DND-41 (cell line): ENCODE results near the gene BBC3.

Experiments
- ATAC-seq: fragments of 200-7000 bp; cut with Tn5 transposase; 3 replicates; pipeline ENCODE4 v1.9.1; 2021; ENCODE audit warnings: low read depth; ENCODE audit not compliant: insufficient read depth
- DNase-seq: peaks from one replicate; pipeline ENCODE4 v3.0.0-alpha.2; 2020
- H2AFZ ChIP-seq: 2 replicates; pipeline ENCODE4 v1.6.0; 2012; ENCODE audit warnings: low read depth, low read length
- H3K27ac ChIP-seq: 2 replicates; pipeline ENCODE4 v1.5.1; 2012; ENCODE audit warnings: low read length, inconsistent platforms
- H3K27me3 ChIP-seq: fragments of 200-600 bp; sonication (generic); 2 replicates; pipeline ENCODE4 v1.6.0; 2012; ENCODE audit warnings: low read length, mild to moderate bottlenecking, inconsistent platforms; ENCODE audit not compliant: insufficient read depth, poor library complexity
- H3K36me3 ChIP-seq: 2 replicates; pipeline ENCODE4 v1.5.1; 2012; ENCODE audit warnings: low read length, inconsistent platforms; ENCODE audit not compliant: insufficient read depth
- H3K4me1 ChIP-seq: 2 replicates; pipeline ENCODE4 v1.5.1; 2012; ENCODE audit warnings: mild to moderate bottlenecking, low read length; ENCODE audit not compliant: insufficient read depth
- H3K4me2 ChIP-seq: 2 replicates; pipeline ENCODE4 v1.6.0; 2012; ENCODE audit warnings: mild to moderate bottlenecking, moderate library complexity, low read length, inconsistent platforms; ENCODE audit not compliant: insufficient read depth
- H3K4me3 ChIP-seq, 2 experiments: fragments of 200-600 bp in 1 of 2; shearing (Covaris generic) in 1 of 2; 2 replicates each; pipeline ENCODE4 v1.5.1; 2012 to 2016; ENCODE audit warnings: inconsistent platforms in 2 of 2, low read length in 2 of 2, mild to moderate bottlenecking in 2 of 2, low read depth in 1 of 2, moderate library complexity in 1 of 2
- H3K79me2 ChIP-seq: 2 replicates; pipeline ENCODE4 v1.6.0; 2012; ENCODE audit warnings: low read length, inconsistent platforms; ENCODE audit not compliant: insufficient read depth
- H3K9ac ChIP-seq: 2 replicates; pipeline ENCODE4 v1.6.0; 2012; ENCODE audit warnings: low read depth, mild to moderate bottlenecking, inconsistent platforms, low read length, moderate library complexity
- H3K9me3 ChIP-seq: 2 replicates; pipeline ENCODE4 v1.5.1; 2012; ENCODE audit warnings: low read length, moderate library complexity, mild to moderate bottlenecking, inconsistent platforms; ENCODE audit not compliant: insufficient read depth, severe bottlenecking
- H4K20me1 ChIP-seq: 2 replicates; pipeline ENCODE4 v1.6.0; 2012; ENCODE audit warnings: low read length; ENCODE audit not compliant: insufficient read depth
- EZH2 ChIP-seq: IDR thresholded peaks from 3 replicates; pipeline ENCODE4 v1.6.1; 2012; ENCODE audit warnings: borderline replicate concordance, low read depth, mild to moderate bottlenecking, moderate library complexity, low read length, inconsistent platforms; ENCODE audit not compliant: severe bottlenecking
- TF ChIP-seq, protein P1 (sequence below): IDR thresholded peaks from 2 replicates; pipeline ENCODE4 v1.5.1; 2012; ENCODE audit warnings: borderline replicate concordance, low read length, moderate library complexity, mild to moderate bottlenecking; ENCODE audit not compliant: poor library complexity, severe bottlenecking; ENCODE audit errors: extremely low read depth

BBC3 gene

GRCh38 chr19:47225746-47226425, 5.1 kb downstream of the BBC3 start:
- ATAC-seq, result peak; percentile 70
- peak overlapping the region; percentile 77 for H3K4me2 ChIP-seq
- H3K27me3 ChIP-seq, result no peaks in the 10 kb centered on the region
- peak overlapping the region; percentile 87 for H3K27ac ChIP-seq
- peaks cover 11% of the 10 kb centered on the region for H3K36me3 ChIP-seq
- H4K20me1 ChIP-seq, result peaks cover 39% of the 10 kb centered on the region
- H3K79me2 ChIP-seq, result no peaks in the 10 kb centered on the region
- peak overlapping the region; percentile 60 for H2AFZ ChIP-seq
- TF ChIP-seq, protein P1, sequence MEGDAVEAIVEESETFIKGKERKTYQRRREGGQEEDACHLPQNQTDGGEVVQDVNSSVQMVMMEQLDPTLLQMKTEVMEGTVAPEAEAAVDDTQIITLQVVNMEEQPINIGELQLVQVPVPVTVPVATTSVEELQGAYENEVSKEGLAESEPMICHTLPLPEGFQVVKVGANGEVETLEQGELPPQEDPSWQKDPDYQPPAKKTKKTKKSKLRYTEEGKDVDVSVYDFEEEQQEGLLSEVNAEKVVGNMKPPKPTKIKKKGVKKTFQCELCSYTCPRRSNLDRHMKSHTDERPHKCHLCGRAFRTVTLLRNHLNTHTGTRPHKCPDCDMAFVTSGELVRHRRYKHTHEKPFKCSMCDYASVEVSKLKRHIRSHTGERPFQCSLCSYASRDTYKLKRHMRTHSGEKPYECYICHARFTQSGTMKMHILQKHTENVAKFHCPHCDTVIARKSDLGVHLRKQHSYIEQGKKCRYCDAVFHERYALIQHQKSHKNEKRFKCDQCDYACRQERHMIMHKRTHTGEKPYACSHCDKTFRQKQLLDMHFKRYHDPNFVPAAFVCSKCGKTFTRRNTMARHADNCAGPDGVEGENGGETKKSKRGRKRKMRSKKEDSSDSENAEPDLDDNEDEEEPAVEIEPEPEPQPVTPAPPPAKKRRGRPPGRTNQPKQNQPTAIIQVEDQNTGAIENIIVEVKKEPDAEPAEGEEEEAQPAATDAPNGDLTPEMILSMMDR, result peak; percentile 2
- TF ChIP-seq EZH2, result no peak
- no peaks in the 10 kb centered on the region for H3K9me3 ChIP-seq
- peaks cover 50% of the 10 kb centered on the region for H3K4me1 ChIP-seq
- H3K9ac ChIP-seq, result peak overlapping the region; percentile 48
- peak; percentile 86 for DNase-seq
- peak overlapping the region; percentile 6 to 47; a peak in 3 of 4 replicates for H3K4me3 ChIP-seq

DNA sequence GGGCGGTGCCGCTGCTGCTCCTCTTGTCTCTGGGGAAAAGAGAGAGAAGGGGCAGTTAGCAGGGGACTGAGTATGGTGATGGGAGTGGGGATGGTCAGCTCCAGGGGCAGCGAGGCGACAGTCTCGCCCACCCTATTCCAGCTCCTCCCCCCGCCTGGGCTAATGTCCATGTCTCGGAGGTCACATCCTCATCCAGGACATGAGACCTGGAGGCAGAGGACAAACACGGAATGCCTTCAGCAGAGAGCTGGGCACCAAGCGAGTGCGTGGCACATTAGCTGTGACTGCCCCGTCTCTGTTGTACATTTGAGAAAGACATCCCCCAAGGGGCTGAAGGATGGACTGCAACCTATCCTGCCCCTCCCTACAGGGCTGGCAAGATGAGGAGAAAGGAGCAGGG, 9.1 kb downstream of the BBC3 start:
- no peak overlapping the region for H3K27ac ChIP-seq
- peaks cover 8% of the 10 kb centered on the region for H4K20me1 ChIP-seq
- DNase-seq (no peak), ATAC-seq (no peak)
- H3K27me3 ChIP-seq, result no peaks in the 10 kb centered on the region
- H3K4me1 ChIP-seq, result peaks cover 18% of the 10 kb centered on the region
- H2AFZ ChIP-seq, result no peak overlapping the region
- H3K9ac ChIP-seq, result no peak overlapping the region
- no peaks in the 10 kb centered on the region for H3K9me3 ChIP-seq
- no peak overlapping the region for H3K4me2 ChIP-seq
- no peak overlapping the region for H3K4me3 ChIP-seq
- TF ChIP-seq, protein P1, result no peak
- no peak for TF ChIP-seq EZH2
- no peaks in the 10 kb centered on the region for H3K79me2 ChIP-seq
- H3K36me3 ChIP-seq, result peaks cover 16% of the 10 kb centered on the region

GRCh38 chr19:47221080-47221841, 9.7 kb downstream of the BBC3 start:
- H3K9me3 ChIP-seq, result no peaks in the 10 kb centered on the region
- H3K27ac ChIP-seq, result no peak overlapping the region
- ATAC-seq (no peak), DNase-seq (no peak)
- TF ChIP-seq EZH2, result no peak
- TF ChIP-seq, protein P1, result no peak
- no peaks in the 10 kb centered on the region for H3K79me2 ChIP-seq
- no peak overlapping the region for H3K4me3 ChIP-seq
- no peak overlapping the region for H3K4me2 ChIP-seq
- no peaks in the 10 kb centered on the region for H3K27me3 ChIP-seq
- H3K9ac ChIP-seq, result no peak overlapping the region
- H4K20me1 ChIP-seq, result peaks cover 7% of the 10 kb centered on the region; the same call in 1 of the 2 replicates
- H3K36me3 ChIP-seq, result peaks cover 16% of the 10 kb centered on the region
- H2AFZ ChIP-seq, result no peak overlapping the region
- H3K4me1 ChIP-seq, result peaks cover 11% of the 10 kb centered on the region
